ENCODE data around the gene SAMD14. TPM values are rescaled to one million over a fixed set of nuclear protein-coding genes. Genes with fewer than 3 reads are reported as not detected.

Gene SAMD14
- total RNA-seq, 2 donors from 2014 or later = 2.5 to 7.4 TPM

GRCh38 chr17:50141745-50142110 is 11.8 kb upstream of the SAMD14 start:
- DNase-seq (ENCODE audit: low spot score) = no peak
- TF ChIP-seq CTCF (IDR thresholded peaks at IDR 0.05) (no peak), POLR2AphosphoS5 (IDR thresholded peaks at IDR 0.05) (no peak), POLR2A (IDR thresholded peaks at IDR 0.05) (no peak)
- H3K4me1 ChIP-seq (replicated peaks) = no peaks in the 10 kb centered on the region
- H3K4me3 ChIP-seq = no peak overlapping the region
- intact Hi-C loops (cut with DNase I) = no loop called here
- peaks cover 15 to 16% of the 10 kb centered on the region in 2 donors for H3K36me3 ChIP-seq
- WGBS = 66% methylated on average over 8 of the region's 8 CpGs
- H3K27ac ChIP-seq = no peak overlapping the region
- no peaks in the 10 kb centered on the region for H3K9me3 ChIP-seq
- no peaks in the 10 kb centered on the region for H3K27me3 ChIP-seq (replicated peaks; ENCODE audit: insufficient read depth)

DNA sequence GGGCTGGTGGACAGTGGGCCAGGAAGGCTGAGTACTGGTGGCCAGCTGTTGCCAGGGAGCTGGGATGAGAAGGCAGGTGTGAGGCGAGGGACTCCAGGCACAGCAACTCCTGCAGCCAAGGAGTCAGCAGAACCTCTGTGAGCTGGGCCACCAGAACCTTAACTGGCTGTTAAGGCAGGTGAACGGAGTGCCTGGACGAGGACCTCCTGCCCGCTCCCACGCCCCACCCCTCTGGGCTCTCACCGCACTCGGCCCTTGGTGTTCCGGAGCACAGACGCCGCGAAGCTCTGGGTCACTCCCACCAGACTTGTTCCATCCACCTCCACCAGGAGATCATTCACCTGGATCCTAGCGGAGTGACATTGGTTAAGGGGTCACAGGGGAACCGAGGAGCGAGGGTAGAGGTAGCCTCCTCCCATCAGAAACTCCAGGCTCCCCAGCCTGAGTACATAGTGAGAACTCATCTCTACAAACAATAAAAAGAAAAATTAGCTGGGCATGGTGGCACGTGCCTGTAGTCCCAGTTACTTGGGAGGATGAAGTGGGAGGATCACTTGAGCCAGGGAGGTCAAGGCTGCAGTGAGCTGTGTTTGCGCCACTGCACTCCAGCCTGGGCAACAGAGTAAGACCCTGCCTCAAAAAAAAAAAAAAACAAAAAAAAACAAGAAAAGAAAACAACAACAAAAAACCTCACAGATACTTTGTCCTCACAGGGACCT is 11.2 kb upstream of the SAMD14 start:
- no peak for DNase-seq (ENCODE audit: low spot score)
- 92% methylated on average over 16 of the region's 16 CpGs for WGBS
- H3K27ac ChIP-seq = no peak overlapping the region
- peaks cover 15 to 19% of the 10 kb centered on the region in 2 donors for H3K36me3 ChIP-seq
- H3K4me3 ChIP-seq = no peak overlapping the region
- H3K4me1 ChIP-seq (replicated peaks) = no peaks in the 10 kb centered on the region
- TF ChIP-seq POLR2AphosphoS5 (IDR thresholded peaks at IDR 0.05) (no peak), CTCF (IDR thresholded peaks at IDR 0.05) (no peak), POLR2A (IDR thresholded peaks at IDR 0.05) (no peak)
- intact Hi-C loops (cut with DNase I) = no loop called here
- H3K9me3 ChIP-seq = no peaks in the 10 kb centered on the region
- no peaks in the 10 kb centered on the region for H3K27me3 ChIP-seq (replicated peaks; ENCODE audit: insufficient read depth)

- no peak for TF ChIP-seq POLR2A (IDR thresholded peaks at IDR 0.05)
- TF ChIP-seq CTCF (IDR thresholded peaks at IDR 0.05) = peak; percentile 87 to 98 (median 94)
- TF ChIP-seq POLR2AphosphoS5 (IDR thresholded peaks at IDR 0.05) = peak; percentile 71
- 55% methylated on average over 19 of the region's 19 CpGs for WGBS
- Histone ChIP-seq H3K9me3 (no peaks in the 10 kb centered on the region), H3K27ac (no peak overlapping the region), H3K27me3 (replicated peaks; ENCODE audit: insufficient read depth) (no peaks in the 10 kb centered on the region), H3K36me3 (peaks cover 15 to 25% of the 10 kb centered on the region in 2 donors), H3K4me1 (replicated peaks) (no peaks in the 10 kb centered on the region), H3K4me3 (no peak overlapping the region)
- intact Hi-C loops (cut with DNase I) = no loop called here
- DNase-seq (ENCODE audit: low spot score) = peak; percentile 63
These were observed 10.3 kb upstream of the SAMD14 start for GRCh38 chr17:50139950-50140885.

- Histone ChIP-seq H3K9me3 (no peaks in the 10 kb centered on the region), H3K4me3 (no peak overlapping the region), H3K4me1 (replicated peaks) (no peaks in the 10 kb centered on the region), H3K27ac (no peak overlapping the region), H3K36me3 (peaks cover 15 to 28% of the 10 kb centered on the region in 2 donors), H3K27me3 (replicated peaks; ENCODE audit: insufficient read depth) (no peaks in the 10 kb centered on the region)
- TF ChIP-seq POLR2AphosphoS5 (IDR thresholded peaks at IDR 0.05) (no peak), CTCF (IDR thresholded peaks at IDR 0.05) (no peak), POLR2A (IDR thresholded peaks at IDR 0.05) (no peak)
- 86% methylated on average over 15 of the region's 15 CpGs for WGBS
- intact Hi-C loops (cut with DNase I) = no loop called here
- DNase-seq (ENCODE audit: low spot score) = no peak
These were observed 9.3 kb upstream of the SAMD14 start for GRCh38 chr17:50139185-50139783.
